ENCODE measurements around the gene ZNF430.
"Not testable (repeated sequence)": the region's sequence is repeated elsewhere in the genome, so short reads cannot be mapped to it uniquely, and the experiment has no call there.

The ZNF430 gene

GRCh38 chr19:21020298-21021227 is at the start of gene ZNF430:
ZNF430 (plus strand) TSS chr19:21020657; CDS start chr19:21020801, 144 bp downstream.
- peak; percentile 98 for DNase-seq

GRCh38 chr19:20992788-20993187 is 27.7 kb upstream of the ZNF430 start:
- not testable (repeated sequence) for DNase-seq

- peak; percentile 97 for DNase-seq
These were observed 20.6 kb upstream of the ZNF430 start for GRCh38 chr19:20999731-21000352.

- not testable (repeated sequence) for DNase-seq
These were observed 781 bp downstream of the ZNF430 start for GRCh38 chr19:21021238-21021637.

- peak; percentile 4 for DNase-seq
These were observed 2.5 kb downstream of the ZNF430 start for GRCh38 chr19:21022996-21023395.

- no peak for DNase-seq
These were observed 3.4 kb downstream of the ZNF430 start for GRCh38 chr19:21023901-21024300.

- no peak for DNase-seq
These were observed 8.5 kb downstream of the ZNF430 start for GRCh38 chr19:21028969-21029268.

GRCh38 chr19:21045028-21045427 is 24.6 kb downstream of the ZNF430 start:
- DNase-seq: no peak

- no peak for DNase-seq
These were observed 26.0 kb downstream of the ZNF430 start for GRCh38 chr19:21046489-21046888.

GRCh38 chr19:21047716-21048115 is 27.3 kb downstream of the ZNF430 start:
- no peak for DNase-seq

GRCh38 chr19:21052902-21053301 is 32.4 kb downstream of the ZNF430 start:
- DNase-seq: no peak

- no peak for DNase-seq
These were observed 44.9 kb downstream of the ZNF430 start for GRCh38 chr19:21065336-21065735.

GRCh38 chr19:21082011-21082975 is 61.8 kb downstream of the ZNF430 start, which contains the start of gene ZNF714:
ZNF714 (plus strand) TSS chr19:21082203; CDS start chr19:21098269, 16,066 bp downstream.
- peak; percentile 97 for DNase-seq

- peak; percentile 26 for DNase-seq
These were observed 63.9 kb downstream of the ZNF430 start for GRCh38 chr19:21084343-21084742.

- DNase-seq: no peak
These were observed 67.4 kb downstream of the ZNF430 start for GRCh38 chr19:21087871-21088270.

- DNase-seq: no peak
These were observed 71.7 kb downstream of the ZNF430 start for GRCh38 chr19:21092109-21092508.

GRCh38 chr19:21094347-21095025 is 74.0 kb downstream of the ZNF430 start:
- DNase-seq: no peak

GRCh38 chr19:21098291-21098690 is 77.8 kb downstream of the ZNF430 start:
- DNase-seq: no peak

- no peak for DNase-seq
These were observed 81.2 kb downstream of the ZNF430 start for GRCh38 chr19:21101521-21102242.

GRCh38 chr19:21109116-21109515 is 88.7 kb downstream of the ZNF430 start:
- DNase-seq: no peak

Data from DMS53 (cell line).